Activated CD8-positive, alpha-beta memory T cell treated with anti-CD3 and anti-CD28 coated beads for 36 hours (primary cell): ENCODE results near the gene UXS1. TPM values are rescaled to one million over a fixed set of nuclear protein-coding genes. Genes with fewer than 3 reads are reported as not detected.

Experiments used
- CTCF ChIA-PET: fragments of 350-600 bp; sonication (Branson Sonifier 250); formaldehyde crosslinking; loops from one replicate; lab custom pipeline; 2021; ENCODE audit warnings: antibody characterized with exemption; lab: Charles Lee
- POLR2A ChIA-PET: fragments of 350-600 bp; sonication (Branson Sonifier 250); formaldehyde crosslinking; loops from one replicate; lab custom pipeline; 2021; ENCODE audit warnings: antibody characterized with exemption; lab: Charles Lee
- total RNA-seq, 2 experiments: library from RNA; stranded (reverse); gene quantifications; one replicate each; pipeline ENCODE4 v1.2.3, GENCODE V29; 2021

The UXS1 gene
- total RNA-seq, 2 experiments from 2014 or later = 42.0 to 43.9 TPM

- CTCF ChIA-PET = interaction anchor here (0.7 to 1.0 kb wide), 2 partner anchors 88 to 394 kb away, joined by 3 to 4 read pairs; no protein-coding TSS in a partner anchor
- POLR2A ChIA-PET = no interaction called here
These were observed 87.2 kb downstream of the UXS1 start for GRCh38 chr2:106106622-106107508.

GRCh38 chr2:106105151-106105922 lies 88.8 kb downstream of the UXS1 start:
- ChIA-PET POLR2A (no interaction called here), CTCF (interaction anchor here (1.1 to 1.6 kb wide), 3 partner anchors 10 to 14 kb away, joined by 3 to 6 read pairs (median 3); no protein-coding TSS in a partner anchor)

- ChIA-PET POLR2A (no interaction called here), CTCF (interaction anchor here (1.0 to 1.6 kb wide), 5 partner anchors 9 to 442 kb away, joined by 3 to 6 read pairs (median 3); no protein-coding TSS in a partner anchor)
These were observed 89.6 kb downstream of the UXS1 start for GRCh38 chr2:106104332-106105062.

GRCh38 chr2:106099691-106100090 lies 94.4 kb downstream of the UXS1 start:
- POLR2A ChIA-PET = no interaction called here
- CTCF ChIA-PET = no interaction called here

DNA sequence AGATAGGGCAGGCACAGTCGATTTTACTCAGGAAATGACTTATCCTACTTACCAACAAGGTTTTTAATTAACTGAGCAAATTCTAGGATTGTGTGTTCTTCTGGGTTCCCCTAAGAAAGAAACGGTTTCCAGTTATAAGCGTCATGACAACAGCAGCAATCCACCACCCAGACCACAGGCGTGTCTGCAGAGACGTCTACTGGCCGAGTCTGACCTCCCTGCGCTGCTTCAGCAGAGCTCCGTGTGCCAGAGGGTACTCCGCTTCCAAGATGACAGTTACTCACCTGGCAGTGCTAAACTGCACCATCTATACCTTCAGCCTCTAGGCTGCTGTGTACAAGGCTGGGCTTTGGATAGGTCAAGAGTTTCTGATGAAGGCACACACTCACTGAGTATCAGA lies 95.4 kb downstream of the UXS1 start:
- CTCF ChIA-PET = interaction anchor here (0.6 kb wide), 1 partner anchor 60 kb away, joined by 3 read pairs; no protein-coding TSS in a partner anchor
- POLR2A ChIA-PET = no interaction called here

GRCh38 chr2:106098081-106098480 lies 96.0 kb downstream of the UXS1 start:
- POLR2A ChIA-PET = no interaction called here
- CTCF ChIA-PET = no interaction called here

- CTCF ChIA-PET = interaction anchor here (1.3 to 1.4 kb wide), 2 partner anchors 95 to 521 kb away, joined by 3 read pairs; no protein-coding TSS in a partner anchor
These were observed 96.8 kb downstream of the UXS1 start for GRCh38 chr2:106097038-106098000.

DNA sequence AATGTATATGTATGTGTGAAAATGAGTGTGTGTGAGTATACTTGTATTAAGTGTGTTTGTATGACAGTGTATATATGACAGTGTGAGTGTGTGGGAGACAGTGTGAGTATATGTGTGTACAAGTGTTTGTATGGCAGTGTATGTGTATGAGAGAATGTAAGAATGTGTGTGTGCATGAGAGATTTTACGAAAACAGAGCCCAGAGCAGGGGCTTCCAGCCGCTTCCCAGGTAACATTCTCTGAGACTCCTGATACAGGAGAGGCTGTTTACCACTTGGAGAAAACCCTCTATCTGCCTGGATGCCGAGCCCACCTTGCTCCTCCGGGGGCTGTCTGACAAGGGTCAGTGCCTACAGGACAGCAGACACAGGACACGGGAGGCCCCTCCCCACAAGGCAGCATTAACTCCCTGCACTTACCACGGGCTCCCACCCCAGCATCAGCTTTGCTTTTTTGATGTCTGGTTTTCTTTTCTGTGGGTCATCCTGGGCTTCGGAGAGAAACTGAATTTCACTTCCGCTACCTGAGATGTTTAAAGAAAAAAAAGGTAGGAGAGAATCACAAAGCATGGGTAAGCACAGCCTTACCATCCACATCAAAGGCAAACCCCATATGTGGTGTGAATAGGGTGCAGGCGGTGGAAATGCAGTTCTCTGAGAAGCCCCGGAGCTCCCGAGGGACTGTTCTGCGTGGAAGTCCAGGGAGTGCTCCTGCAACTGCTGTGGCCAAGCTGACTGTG lies 97.6 kb downstream of the UXS1 start:
- POLR2A ChIA-PET = no interaction called here
- CTCF ChIA-PET = interaction anchor here (0.8 to 1.4 kb wide), 3 partner anchors 96 to 520 kb away, joined by 3 read pairs; no protein-coding TSS in a partner anchor

More at GRCh38 chr2:106097038-106098000, 96.8 kb downstream of the UXS1 start:
- POLR2A ChIA-PET = no interaction called here

GRCh38 chr2:106095478-106096298 lies 98.4 kb downstream of the UXS1 start:
- CTCF ChIA-PET = interaction anchor here (0.8 to 1.5 kb wide), 3 partner anchors 9 to 175 kb away, joined by 3 to 6 read pairs (median 6); no protein-coding TSS in a partner anchor
- POLR2A ChIA-PET = no interaction called here

- CTCF ChIA-PET = interaction anchor here (1.4 to 1.5 kb wide), 3 partner anchors 8 to 10 kb away, joined by 3 to 6 read pairs (median 6); no protein-coding TSS in a partner anchor
These were observed 99.8 kb downstream of the UXS1 start for GRCh38 chr2:106094131-106094841.

DNA sequence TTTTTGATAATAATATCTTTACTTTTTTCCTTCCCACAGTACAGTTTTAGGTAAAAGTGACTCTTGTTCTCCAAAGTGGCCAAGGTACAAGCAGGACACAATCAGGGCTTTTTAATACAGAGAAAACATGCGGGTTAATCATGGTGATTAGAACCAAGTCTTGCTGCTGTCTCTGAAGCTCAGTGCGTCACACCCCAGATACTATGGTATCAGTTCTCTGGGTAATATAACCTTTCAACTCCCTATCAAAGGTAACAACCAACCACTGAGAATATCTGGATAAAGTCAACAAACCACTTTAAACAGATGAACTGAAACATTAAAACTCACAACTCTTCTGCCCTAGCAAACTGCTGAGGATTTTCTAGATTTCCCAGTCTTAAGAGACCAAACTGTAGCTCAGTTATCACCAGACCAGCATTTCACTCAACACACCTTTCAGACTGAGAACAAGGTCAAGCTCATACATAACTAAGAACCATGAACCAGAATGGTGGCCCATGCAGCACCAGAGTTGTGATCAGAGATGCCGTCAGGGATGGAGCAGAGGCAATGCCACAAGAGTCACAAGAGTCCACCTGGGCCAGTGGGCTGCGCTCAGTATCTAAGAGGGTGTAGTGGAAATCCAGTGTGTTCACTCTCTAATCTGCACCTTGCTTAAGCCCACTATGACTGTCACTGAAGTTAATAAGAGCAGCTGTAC lies 103.0 kb downstream of the UXS1 start:
- ChIA-PET POLR2A (no interaction called here), CTCF (interaction anchor here (1.3 kb wide), 1 partner anchor 14 kb away, joined by 3 read pairs; no protein-coding TSS in a partner anchor)

More at GRCh38 chr2:106094131-106094841, 99.8 kb downstream of the UXS1 start:
- POLR2A ChIA-PET = no interaction called here

DNA sequence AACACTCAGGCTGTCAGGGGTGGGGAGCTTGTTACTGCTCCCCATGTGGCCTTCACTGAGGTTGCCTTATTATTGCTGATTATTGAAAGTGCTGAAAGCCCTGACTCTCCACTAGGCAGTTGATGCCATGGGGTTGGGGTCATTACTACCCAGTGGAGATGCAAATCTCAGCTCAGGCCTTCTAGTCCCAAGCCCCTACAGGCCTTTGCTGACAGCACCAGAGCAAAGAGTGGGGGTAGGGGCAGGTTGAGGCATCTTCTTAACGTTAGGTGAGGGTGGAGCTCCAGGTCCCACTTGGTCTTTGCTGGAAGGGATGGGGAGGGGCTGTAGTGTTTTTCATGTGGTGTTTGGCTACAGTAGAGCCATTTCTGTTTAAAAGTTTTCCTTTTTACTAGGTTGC lies 104.5 kb downstream of the UXS1 start:
- CTCF ChIA-PET = interaction anchor here (1.1 kb wide), 1 partner anchor 77 kb away, joined by 3 read pairs; no protein-coding TSS in a partner anchor
- POLR2A ChIA-PET = no interaction called here

- ChIA-PET CTCF (interaction anchor here (0.9 to 1.6 kb wide), 2 partner anchors 9 to 56 kb away, joined by 3 to 6 read pairs; no protein-coding TSS in a partner anchor), POLR2A (no interaction called here)
These were observed 108.7 kb downstream of the UXS1 start for GRCh38 chr2:106085181-106085940.

DNA sequence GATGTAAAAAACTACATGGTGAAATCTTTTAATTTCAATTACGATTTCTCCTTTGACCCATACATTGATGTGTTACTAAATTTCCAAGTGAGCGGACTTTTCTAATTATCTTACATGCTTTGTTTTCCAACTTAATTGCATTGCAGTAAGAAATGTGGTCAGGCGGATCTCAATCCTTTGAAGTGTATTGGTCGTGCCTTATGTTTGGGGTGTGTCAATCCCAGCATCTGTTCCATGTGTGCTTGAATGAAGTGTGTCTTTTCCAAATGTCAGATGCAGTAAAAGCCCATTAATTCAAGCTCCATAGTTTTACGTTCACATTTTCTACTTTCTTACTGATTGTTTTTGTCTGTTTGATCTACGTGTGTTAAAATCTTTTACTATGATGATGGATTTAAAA lies 113.1 kb downstream of the UXS1 start:
- ChIA-PET CTCF (no interaction called here), POLR2A (no interaction called here)
